IMR-90 (cell line): ENCODE results near the gene EPS15. TPM values are rescaled to one million over a fixed set of nuclear protein-coding genes. Genes with fewer than 3 reads are reported as not detected.

Experiments
- ATAC-seq: fragments of 200-7000 bp; cut with Tn5 transposase; 2 replicates; pipeline ENCODE4 v1.9.1; 2020; ENCODE audit warnings: low read depth, mild to moderate bottlenecking, moderate library complexity
- BruUV-seq: library from RNA; stranded (reverse); fragments of 400-500 nt; replicated peaks from 2 replicates; lab custom pipeline; 2021; lab: Mats Ljungman, UMichigan
- CTCF ChIA-PET: fragments of 300-600 bp; formaldehyde crosslinking; extraction: SDS; loops from one replicate; lab custom pipeline; 2021; ENCODE audit warnings: antibody characterized with exemption; lab: Yijun Ruan, JAX
- POLR2A ChIA-PET: fragments of 300-600 bp; sonication (Branson Sonifier 250); formaldehyde crosslinking; loops from one replicate; lab custom pipeline; 2022; ENCODE audit warnings: antibody characterized with exemption; ENCODE audit not compliant: unreplicated experiment; lab: Charles Lee
- DNase-seq: peaks from one replicate; pipeline ENCODE4 v3.0.0; 2013
- H2AFZ ChIP-seq: replicated peaks from 2 replicates; pipeline ENCODE3; 2013; ENCODE audit warnings: low read length, mild to moderate bottlenecking; ENCODE audit not compliant: poor library complexity
- H2AK5ac ChIP-seq: 2 replicates; pipeline ENCODE4 v1.6.1; 2013; ENCODE audit warnings: low read depth, low read length, inconsistent platforms
- H2AK9ac ChIP-seq: replicated peaks from 2 replicates; pipeline ENCODE3; 2013; ENCODE audit warnings: mild to moderate bottlenecking, low read depth, low read length, moderate library complexity; ENCODE audit not compliant: poor library complexity
- H2BK120ac ChIP-seq: 2 replicates; pipeline ENCODE4 v1.6.1; 2013; ENCODE audit warnings: low read depth, low read length, inconsistent platforms
- H2BK15ac ChIP-seq: 3 replicates; pipeline ENCODE4 v1.6.1; 2013; ENCODE audit warnings: low read depth, low read length, inconsistent platforms
- H2BK20ac ChIP-seq: 2 replicates; pipeline ENCODE4 v1.6.1; 2013; ENCODE audit warnings: low read depth, mild to moderate bottlenecking, inconsistent platforms, low read length, moderate library complexity
- H2BK5ac ChIP-seq: 2 replicates; pipeline ENCODE4 v1.6.1; 2013; ENCODE audit warnings: mild to moderate bottlenecking, low read depth, low read length, inconsistent platforms; ENCODE audit not compliant: poor library complexity, severe bottlenecking
- H3K14ac ChIP-seq: replicated peaks from 2 replicates; pipeline ENCODE4 v1.6.1; 2013; ENCODE audit warnings: low read depth, low read length, inconsistent platforms
- H3K18ac ChIP-seq: 2 replicates; pipeline ENCODE4 v1.6.1; 2013; ENCODE audit warnings: low read depth, low read length, control low read depth
- H3K23ac ChIP-seq: 2 replicates; pipeline ENCODE4 v1.6.1; 2013; ENCODE audit warnings: low read depth, low read length, inconsistent platforms
- H3K27ac ChIP-seq: 2 replicates; pipeline ENCODE4 v1.5.1; 2013; ENCODE audit warnings: mild to moderate bottlenecking, control low read depth, low read length; ENCODE audit not compliant: insufficient read depth
- H3K27me3 ChIP-seq: 2 replicates; pipeline ENCODE4 v1.6.1; 2013; ENCODE audit warnings: low read length; ENCODE audit not compliant: control insufficient read depth, insufficient read depth
- H3K36me3 ChIP-seq: 2 replicates; pipeline ENCODE4 v1.6.1; 2013; ENCODE audit warnings: low read length, mixed read lengths; ENCODE audit not compliant: control insufficient read depth, insufficient read depth
- H3K4ac ChIP-seq: 2 replicates; pipeline ENCODE4 v1.6.1; 2013; ENCODE audit warnings: low read depth, low read length, inconsistent platforms
- H3K4me1 ChIP-seq: 2 replicates; pipeline ENCODE4 v1.6.1; 2013; ENCODE audit warnings: low read length, mixed read lengths; ENCODE audit not compliant: control insufficient read depth, insufficient read depth
- H3K4me2 ChIP-seq: 2 replicates; pipeline ENCODE4 v1.6.1; 2013; ENCODE audit warnings: low read depth, mild to moderate bottlenecking, control low read depth, low read length, moderate library complexity
- H3K4me3 ChIP-seq: 2 replicates; pipeline ENCODE4 v1.5.1; 2013; ENCODE audit warnings: low read depth, mild to moderate bottlenecking, control low read depth, low read length, moderate library complexity; ENCODE audit not compliant: insufficient read depth
- H3K56ac ChIP-seq: 2 replicates; pipeline ENCODE4 v1.6.1; 2013; ENCODE audit warnings: low read length, inconsistent platforms; ENCODE audit not compliant: insufficient read depth; ENCODE audit errors: extremely low read depth
- H3K79me1 ChIP-seq, 2 experiments: 2 replicates each; pipeline ENCODE4 v1.6.1; 2013; ENCODE audit warnings: low read length in 2 of 2, inconsistent platforms in 1 of 2, low read depth in 1 of 2
- H3K9ac ChIP-seq: 2 replicates; pipeline ENCODE4 v1.6.1; 2013; ENCODE audit warnings: low read depth, low read length, control low read depth
- H3K9me1 ChIP-seq: 2 replicates; pipeline ENCODE4 v1.6.1; 2013; ENCODE audit warnings: low read length, inconsistent platforms; ENCODE audit not compliant: insufficient read depth
- H3K9me3 ChIP-seq: 2 replicates; pipeline ENCODE4 v1.6.1; 2013; ENCODE audit warnings: low read length; ENCODE audit not compliant: control insufficient read depth, insufficient read depth
- H4K20me1 ChIP-seq: 2 replicates; pipeline ENCODE4 v1.6.1; 2013; ENCODE audit warnings: low read length, inconsistent platforms; ENCODE audit not compliant: insufficient read depth
- H4K5ac ChIP-seq: 2 replicates; pipeline ENCODE4 v1.6.1; 2013; ENCODE audit warnings: mild to moderate bottlenecking, low read depth, low read length, control low read depth
- H4K8ac ChIP-seq, 2 experiments: 2 replicates each; pipeline ENCODE4 v1.6.1; 2013; ENCODE audit warnings: low read depth in 2 of 2, low read length in 2 of 2, control low read depth in 1 of 2, inconsistent platforms in 1 of 2
- H4K91ac ChIP-seq: 2 replicates; pipeline ENCODE4 v1.6.1; 2013; ENCODE audit warnings: low read depth, low read length, inconsistent platforms; ENCODE audit not compliant: insufficient read depth
- MAFK ChIP-seq: IDR thresholded peaks from 2 replicates; pipeline ENCODE4 v1.6.1; 2012; ENCODE audit warnings: low read depth, low read length, improper control_type of control experiment
- MXI1 ChIP-seq: IDR thresholded peaks from 2 replicates; pipeline ENCODE4 v1.6.1; 2012; ENCODE audit warnings: low read depth, mild to moderate bottlenecking, low read length, moderate library complexity, borderline replicate concordance
- NFE2L2 ChIP-seq: fragments of 150-350 bp; IDR thresholded peaks from 2 replicates; pipeline ENCODE4 v1.6.1; 2016; ENCODE audit warnings: low read depth, mild to moderate bottlenecking, low read length
- WGBS, 2 experiments: methylation state at CpG; one replicate each; pipeline versions ENCODE4 v1.1.5 to v1.1.7; 2013; ENCODE audit warnings: missing lambda C conversion rate in 2 of 2; ENCODE audit not compliant: insufficient read length in 1 of 2; ENCODE audit errors: extremely low coverage in 2 of 2; 5-methylcytosine and 5-hydroxymethylcytosine counted together
- dilution Hi-C: fragments of 300-500 bp; cut with HindIII; formaldehyde crosslinking; loops from one replicate; pipeline ENCODE4 v1.14.3; 2018; ENCODE audit warnings: low sequenced_read_pairs; ENCODE audit not compliant: unreplicated experiment
- in situ Hi-C: fragments of 300-500 bp; cut with MboI; formaldehyde crosslinking; loops from 3 replicates; pipeline ENCODE4 v1.14.3; 2019; ENCODE audit warnings: low sequenced_read_pairs, inconsistent platforms, mixed read lengths
- intact Hi-C: fragments of 100-400 bp; cut with micrococcal nuclease; formaldehyde crosslinking; loops from 2 replicates; pipeline ENCODE4 v1.10.0; 2022
- polyA plus RNA-seq, 3 experiments: library from polyadenylated mRNA; depleted of rRNA; stranded (reverse); fragments of >200 nt; gene quantifications; 2 replicates each; pipeline ENCODE4 v1.2.3, GENCODE V29; 2012; ENCODE audit warnings: low replicate concordance in 1 of 3
- total RNA-seq: library from RNA; depleted of rRNA; stranded (reverse); fragments of >200 nt; gene quantifications from 2 replicates; pipeline ENCODE4 v1.2.3, GENCODE V29; 2012
- TF ChIP-seq, protein P1 (sequence below): conservative IDR thresholded peaks from 2 replicates; pipeline ENCODE4 v1.5.1; 2012; ENCODE audit warnings: mild to moderate bottlenecking, low read depth, low read length, improper control_type of control experiment
- TF ChIP-seq, protein P2 (sequence below): fragments of 150-350 bp; IDR thresholded peaks from 2 replicates; pipeline ENCODE4 v1.6.1; 2017; ENCODE audit warnings: mild to moderate bottlenecking, antibody characterized with exemption, low read length, low read depth
- TF ChIP-seq, protein P3 (sequence below): fragments of 150-350 bp; IDR thresholded peaks from 2 replicates; pipeline ENCODE4 v1.6.1; 2016; ENCODE audit warnings: low read depth, mild to moderate bottlenecking, low read length, moderate library complexity, borderline replicate concordance

EPS15 gene
- total and polyA plus RNA-seq, 2 of the 4 experiments (the other 2 are of a cell fraction) = 17.6 to 38.0 TPM

DNA sequence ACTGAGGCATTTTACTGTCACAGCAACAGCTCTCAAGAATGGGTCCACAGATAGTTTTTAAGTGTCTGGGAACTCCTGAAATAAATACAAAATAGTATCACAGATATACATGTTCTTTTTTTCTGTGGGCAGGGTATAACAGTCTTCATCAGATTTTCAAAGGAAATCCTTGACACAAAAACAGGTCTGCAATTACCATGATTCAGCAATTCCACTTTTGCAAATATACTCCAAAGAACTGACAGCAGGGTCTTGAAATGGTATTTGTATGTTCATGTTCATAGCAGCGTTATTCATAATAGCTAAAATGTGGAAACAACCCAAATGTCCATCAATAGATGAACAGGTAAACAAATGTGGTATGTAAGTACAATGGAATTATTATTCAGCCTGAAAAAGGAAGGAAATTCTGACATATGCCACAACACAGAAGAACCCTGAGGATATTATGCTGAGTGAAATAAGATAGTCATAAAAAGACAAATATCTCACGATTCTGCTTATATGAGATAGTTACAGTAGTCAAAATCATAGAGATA lies 85.0 kb downstream of the EPS15 start:
- WGBS, 2 experiments = no CpG with 5 or more reads among the region's 2 CpGs
- H2AFZ ChIP-seq = no peak overlapping the region
- H3K36me3 ChIP-seq = peaks cover 6% of the 10 kb centered on the region; the same call in 1 of the 2 replicates
- no peak overlapping the region for H2BK5ac ChIP-seq
- H3K4me3 ChIP-seq = no peak overlapping the region
- ATAC-seq (no peak), DNase-seq (no peak)
- no peak overlapping the region for H2BK15ac ChIP-seq
- no TSS peak for BruUV-seq
- H4K91ac ChIP-seq = no peak overlapping the region
- H2BK20ac ChIP-seq = no peak overlapping the region
- no peak overlapping the region for H2AK9ac ChIP-seq
- H2AK5ac ChIP-seq = no peak overlapping the region
- H3K27ac ChIP-seq = no peak overlapping the region
- no peak overlapping the region for H2BK120ac ChIP-seq
- dilution Hi-C loops (no loop called here), in situ Hi-C loops (no loop called here), intact Hi-C loops (no loop called here)
- H3K14ac ChIP-seq = no peak overlapping the region
- no peaks in the 10 kb centered on the region for H3K9me1 ChIP-seq
- H3K4ac ChIP-seq = no peak overlapping the region
- TF ChIP-seq, protein P1, sequence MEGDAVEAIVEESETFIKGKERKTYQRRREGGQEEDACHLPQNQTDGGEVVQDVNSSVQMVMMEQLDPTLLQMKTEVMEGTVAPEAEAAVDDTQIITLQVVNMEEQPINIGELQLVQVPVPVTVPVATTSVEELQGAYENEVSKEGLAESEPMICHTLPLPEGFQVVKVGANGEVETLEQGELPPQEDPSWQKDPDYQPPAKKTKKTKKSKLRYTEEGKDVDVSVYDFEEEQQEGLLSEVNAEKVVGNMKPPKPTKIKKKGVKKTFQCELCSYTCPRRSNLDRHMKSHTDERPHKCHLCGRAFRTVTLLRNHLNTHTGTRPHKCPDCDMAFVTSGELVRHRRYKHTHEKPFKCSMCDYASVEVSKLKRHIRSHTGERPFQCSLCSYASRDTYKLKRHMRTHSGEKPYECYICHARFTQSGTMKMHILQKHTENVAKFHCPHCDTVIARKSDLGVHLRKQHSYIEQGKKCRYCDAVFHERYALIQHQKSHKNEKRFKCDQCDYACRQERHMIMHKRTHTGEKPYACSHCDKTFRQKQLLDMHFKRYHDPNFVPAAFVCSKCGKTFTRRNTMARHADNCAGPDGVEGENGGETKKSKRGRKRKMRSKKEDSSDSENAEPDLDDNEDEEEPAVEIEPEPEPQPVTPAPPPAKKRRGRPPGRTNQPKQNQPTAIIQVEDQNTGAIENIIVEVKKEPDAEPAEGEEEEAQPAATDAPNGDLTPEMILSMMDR = no peak
- TF ChIP-seq MXI1 (no peak), MAFK (peak; percentile 25; the same call in 1 of the 2 replicates), NFE2L2 (peak; percentile 28; the same call in 1 of the 2 replicates)
- TF ChIP-seq, protein P2, sequence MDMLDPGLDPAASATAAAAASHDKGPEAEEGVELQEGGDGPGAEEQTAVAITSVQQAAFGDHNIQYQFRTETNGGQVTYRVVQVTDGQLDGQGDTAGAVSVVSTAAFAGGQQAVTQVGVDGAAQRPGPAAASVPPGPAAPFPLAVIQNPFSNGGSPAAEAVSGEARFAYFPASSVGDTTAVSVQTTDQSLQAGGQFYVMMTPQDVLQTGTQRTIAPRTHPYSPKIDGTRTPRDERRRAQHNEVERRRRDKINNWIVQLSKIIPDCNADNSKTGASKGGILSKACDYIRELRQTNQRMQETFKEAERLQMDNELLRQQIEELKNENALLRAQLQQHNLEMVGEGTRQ = no peak
- TF ChIP-seq, protein P3, sequence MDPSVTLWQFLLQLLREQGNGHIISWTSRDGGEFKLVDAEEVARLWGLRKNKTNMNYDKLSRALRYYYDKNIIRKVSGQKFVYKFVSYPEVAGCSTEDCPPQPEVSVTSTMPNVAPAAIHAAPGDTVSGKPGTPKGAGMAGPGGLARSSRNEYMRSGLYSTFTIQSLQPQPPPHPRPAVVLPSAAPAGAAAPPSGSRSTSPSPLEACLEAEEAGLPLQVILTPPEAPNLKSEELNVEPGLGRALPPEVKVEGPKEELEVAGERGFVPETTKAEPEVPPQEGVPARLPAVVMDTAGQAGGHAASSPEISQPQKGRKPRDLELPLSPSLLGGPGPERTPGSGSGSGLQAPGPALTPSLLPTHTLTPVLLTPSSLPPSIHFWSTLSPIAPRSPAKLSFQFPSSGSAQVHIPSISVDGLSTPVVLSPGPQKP = no peak
- no peak overlapping the region for H3K9ac ChIP-seq
- H3K4me1 ChIP-seq = no peaks in the 10 kb centered on the region
- H4K5ac ChIP-seq = no peak overlapping the region
- no peak overlapping the region for H3K4me2 ChIP-seq
- H3K79me1 ChIP-seq = no peaks in the 10 kb centered on the region; a peak in 1 of 4 replicates
- CTCF ChIA-PET = interaction anchor here (1.2 kb wide), 1 partner anchor 11 kb away, joined by 3 read pairs; no protein-coding TSS in a partner anchor
- no peak overlapping the region for H3K56ac ChIP-seq
- no peaks in the 10 kb centered on the region for H3K9me3 ChIP-seq
- H3K27me3 ChIP-seq = no peaks in the 10 kb centered on the region
- POLR2A ChIA-PET = no interaction called here
- no peak overlapping the region for H3K18ac ChIP-seq
- H3K23ac ChIP-seq = no peak overlapping the region
- H4K20me1 ChIP-seq = no peaks in the 10 kb centered on the region
- no peak overlapping the region for H4K8ac ChIP-seq
